KBM-7 (cell line): ENCODE data around the gene NPC2.

Experiments used
- DNase-seq: peaks from one replicate; pipeline ENCODE4 v3.0.0-alpha.2; 2015
- in situ Hi-C: fragments of 300-500 bp; cut with MboI; formaldehyde crosslinking; loops from 2 replicates; pipeline ENCODE4 v1.14.3; 2020; ENCODE audit warnings: low sequenced_read_pairs, low pct_unique_long_range_greater_than_20kb, mixed read lengths

Gene NPC2

GRCh38 chr14:74504874-74505720 is 12.0 kb upstream of the NPC2 start:
- in situ Hi-C loops: no loop called here

GRCh38 chr14:74504412-74504811 is 11.3 kb upstream of the NPC2 start:
- in situ Hi-C loops: no loop called here
- DNase-seq: no peak

More at GRCh38 chr14:74504874-74505720, 12.0 kb upstream of the NPC2 start:
- no peak for DNase-seq

- in situ Hi-C loops: no loop called here
Measured at GRCh38 chr14:74503938-74504335, 10.8 kb upstream of the NPC2 start.

GRCh38 chr14:74503291-74503937 is 10.3 kb upstream of the NPC2 start:
- DNase-seq: no peak
- in situ Hi-C loops: no loop called here

More at GRCh38 chr14:74503938-74504335, 10.8 kb upstream of the NPC2 start:
- no peak for DNase-seq

GRCh38 chr14:74502236-74503019 is 9.3 kb upstream of the NPC2 start:
- DNase-seq: peak; percentile 53
- in situ Hi-C loops: no loop called here

- in situ Hi-C loops: no loop called here
- DNase-seq: no peak
Measured at GRCh38 chr14:74501691-74502090, 8.6 kb upstream of the NPC2 start.

- in situ Hi-C loops: no loop called here
- peak; percentile 51 for DNase-seq
Measured at GRCh38 chr14:74501135-74501614, 8.1 kb upstream of the NPC2 start.

GRCh38 chr14:74500417-74501134 is 7.5 kb upstream of the NPC2 start:
- in situ Hi-C loops: no loop called here
- DNase-seq: no peak

GRCh38 chr14:74495356-74495755 is 2.3 kb upstream of the NPC2 start:
- in situ Hi-C loops: no loop called here
- peak; percentile 60 for DNase-seq

GRCh38 chr14:74493343-74494261 is 497 bp upstream of the NPC2 start, which contains the start of gene ISCA2:
ISCA2 (plus strand) TSS chr14:74493765; CDS start chr14:74493775, 10 bp downstream.
- in situ Hi-C loops: no loop called here
- DNase-seq: peak; percentile 98

GRCh38 chr14:74491956-74492775 is 939 bp downstream of the NPC2 start:
- DNase-seq: no peak
- in situ Hi-C loops: no loop called here

GRCh38 chr14:74490486-74490885 is 2.6 kb downstream of the NPC2 start:
- in situ Hi-C loops: no loop called here
- no peak for DNase-seq

GRCh38 chr14:74488786-74489397 is 4.2 kb downstream of the NPC2 start:
- in situ Hi-C loops: no loop called here
- peak; percentile 78 for DNase-seq

- DNase-seq: no peak
- in situ Hi-C loops: no loop called here
Measured at GRCh38 chr14:74486164-74486563, 6.9 kb downstream of the NPC2 start.

- in situ Hi-C loops: no loop called here
- no peak for DNase-seq
Measured at GRCh38 chr14:74483321-74483720, 9.8 kb downstream of the NPC2 start.

GRCh38 chr14:74482571-74482970 is 10.5 kb downstream of the NPC2 start:
- DNase-seq: no peak
- in situ Hi-C loops: no loop called here

GRCh38 chr14:74480046-74480445 is 13.1 kb downstream of the NPC2 start:
- no peak for DNase-seq
- in situ Hi-C loops: no loop called here
